OCI-LY1 (cell line): Measurements from ENCODE around the gene MED13L.
A peak's percentile ranks its signal among the peaks of the same experiment; 100 is the strongest.

Experiments used
- H2AFZ ChIP-seq: fragments of 200-600 bp; sonication (generic), shearing (Covaris generic); 2 replicates; pipeline ENCODE4 v1.6.0; 2014; ENCODE audit warnings: antibody characterized with exemption, mild to moderate bottlenecking, low read length
- H3F3A ChIP-seq: fragments of 200-600 bp; sonication (generic), shearing (Covaris generic); 2 replicates; pipeline ENCODE4 v1.6.0; 2014; ENCODE audit warnings: mild to moderate bottlenecking, antibody characterized with exemption, low read length, moderate library complexity; ENCODE audit not compliant: insufficient read depth
- H3K27ac ChIP-seq: fragments of 200-600 bp; sonication (generic); 2 replicates; pipeline ENCODE4 v1.5.1; 2014; ENCODE audit warnings: low read length, mixed run types, mild to moderate bottlenecking, low read depth; ENCODE audit not compliant: poor library complexity, severe bottlenecking
- H3K27me3 ChIP-seq: fragments of 200-600 bp; sonication (generic); 2 replicates; pipeline ENCODE4 v1.6.0; 2014; ENCODE audit warnings: antibody characterized with exemption, mild to moderate bottlenecking, low read length, moderate library complexity; ENCODE audit not compliant: insufficient read depth
- H3K36me3 ChIP-seq: fragments of 200-600 bp; sonication (generic); 2 replicates; pipeline ENCODE4 v1.6.1; 2014; ENCODE audit warnings: mild to moderate bottlenecking, antibody characterized with exemption, low read length, moderate library complexity, mixed read lengths; ENCODE audit not compliant: insufficient read depth
- H3K4me1 ChIP-seq: fragments of 200-600 bp; sonication (generic); 2 replicates; pipeline ENCODE4 v1.5.1; 2014; ENCODE audit warnings: mild to moderate bottlenecking, low read length, moderate library complexity; ENCODE audit not compliant: insufficient read depth, severe bottlenecking
- H3K4me2 ChIP-seq: fragments of 200-600 bp; sonication (generic), shearing (Covaris generic); 2 replicates; pipeline ENCODE4 v1.6.1; 2014; ENCODE audit warnings: low read length
- H3K4me3 ChIP-seq: fragments of 200-600 bp; sonication (generic); 2 replicates; pipeline ENCODE4 v1.5.1; 2014; ENCODE audit warnings: low read length, low read depth, mild to moderate bottlenecking, mixed read lengths; ENCODE audit not compliant: poor library complexity, severe bottlenecking
- H3K79me2 ChIP-seq: fragments of 200-600 bp; shearing (Covaris generic); 2 replicates; pipeline ENCODE4 v1.6.1; 2016; ENCODE audit warnings: mixed run types, low read length, mixed read lengths; ENCODE audit not compliant: insufficient read depth
- H3K9ac ChIP-seq: fragments of 200-600 bp; sonication (generic), shearing (Covaris generic); 2 replicates; pipeline ENCODE4 v1.6.1; 2014; ENCODE audit warnings: mild to moderate bottlenecking, low read length, mixed read lengths
- H3K9me2 ChIP-seq: fragments of 200-600 bp; sonication (generic), shearing (Covaris generic); 2 replicates; pipeline ENCODE4 v1.6.1; 2014; ENCODE audit warnings: low read depth, mild to moderate bottlenecking, low read length, mixed read lengths
- H3K9me3 ChIP-seq: fragments of 200-600 bp; shearing (Covaris generic); 2 replicates; pipeline ENCODE4 v1.6.1; 2014; ENCODE audit warnings: low read length, mixed read lengths
- H4K20me1 ChIP-seq: fragments of 200-600 bp; sonication (generic), shearing (Covaris generic); 2 replicates; pipeline ENCODE4 v1.6.0; 2016; ENCODE audit warnings: mild to moderate bottlenecking, low read length; ENCODE audit not compliant: insufficient read depth
- EZH2 ChIP-seq: fragments of 200-600 bp; sonication (generic), shearing (Covaris generic); IDR thresholded peaks from 2 replicates; pipeline ENCODE4 v1.8.0; 2017; ENCODE audit warnings: borderline replicate concordance, mixed run types, mild to moderate bottlenecking, antibody characterized with exemption, low read length, moderate library complexity, mixed read lengths
- TF ChIP-seq, protein P1 (sequence below): fragments of 200-600 bp; sonication (generic), shearing (Covaris generic); IDR thresholded peaks from 2 replicates; pipeline ENCODE4 v1.5.1; 2017; ENCODE audit warnings: mild to moderate bottlenecking, antibody characterized with exemption, low read length, moderate library complexity, mixed read lengths

Gene MED13L

DNA sequence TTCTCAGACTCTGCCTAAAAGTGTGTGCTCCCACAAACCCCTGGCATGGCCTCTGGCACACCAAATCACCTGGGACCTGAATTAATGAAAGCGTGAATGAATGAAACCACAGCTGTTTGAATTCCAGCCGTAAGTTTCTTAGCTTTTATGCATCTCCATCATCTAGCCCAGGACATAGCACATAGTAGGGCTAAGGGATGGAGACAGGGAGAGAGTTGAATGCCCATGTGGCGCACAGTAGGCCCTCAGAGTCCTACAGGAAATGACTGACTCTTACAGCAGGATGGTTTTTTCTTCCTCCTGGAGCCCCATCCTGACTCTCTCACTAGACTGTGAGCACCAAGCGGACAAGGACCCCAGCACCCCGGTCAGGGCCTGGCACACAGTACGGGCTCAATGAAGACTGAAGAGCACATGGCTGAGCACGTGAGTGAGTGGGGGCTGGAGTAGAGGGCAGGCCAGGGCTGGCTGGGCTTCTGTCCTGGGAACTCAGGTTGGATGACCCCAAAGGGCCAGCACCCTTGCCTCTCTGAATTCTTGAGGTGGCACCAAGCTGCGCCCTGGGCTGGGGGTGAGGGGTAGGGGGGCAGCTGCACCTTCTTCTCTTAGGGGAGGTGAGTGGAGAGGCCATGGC, 351.3 kb downstream of the MED13L start:
- Histone ChIP-seq H2AFZ (no peak overlapping the region), H3K4me3 (no peak overlapping the region)

DNA sequence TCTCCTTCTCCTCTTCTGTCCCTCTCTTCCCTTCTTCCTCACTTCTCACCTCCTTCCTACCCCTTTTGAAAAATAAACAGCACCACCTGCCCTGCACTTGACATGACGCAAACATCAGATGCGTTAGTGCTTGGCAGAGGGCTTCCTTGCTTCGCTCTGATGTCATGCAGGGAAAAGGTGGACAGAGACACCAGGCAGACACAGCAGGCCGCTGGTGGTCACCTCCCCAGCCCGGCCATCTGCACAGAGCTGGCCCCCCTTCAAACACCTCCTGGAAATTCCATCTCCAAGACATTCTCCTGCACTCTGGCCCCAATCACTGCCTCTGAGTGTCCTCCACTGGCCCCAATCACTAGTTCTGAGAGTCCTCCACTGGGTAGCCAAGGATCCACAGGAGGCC, 353.6 kb downstream of the MED13L start:
- H3K4me1 ChIP-seq: no peaks in the 10 kb centered on the region
- peaks cover 3% of the 10 kb centered on the region; the same call in 1 of the 2 replicates for H3K9me3 ChIP-seq
- H3K4me2 ChIP-seq: no peak overlapping the region
- no peak overlapping the region for H2AFZ ChIP-seq
- no peaks in the 10 kb centered on the region for H3F3A ChIP-seq
- no peak overlapping the region for H3K27ac ChIP-seq
- no peaks in the 10 kb centered on the region for H3K36me3 ChIP-seq
- H3K4me3 ChIP-seq: no peak overlapping the region
- no peaks in the 10 kb centered on the region for H3K27me3 ChIP-seq
- no peak overlapping the region for H3K9ac ChIP-seq
- no peaks in the 10 kb centered on the region for H3K9me2 ChIP-seq
- H3K79me2 ChIP-seq: no peaks in the 10 kb centered on the region
- no peak for TF ChIP-seq EZH2
- TF ChIP-seq, protein P1, sequence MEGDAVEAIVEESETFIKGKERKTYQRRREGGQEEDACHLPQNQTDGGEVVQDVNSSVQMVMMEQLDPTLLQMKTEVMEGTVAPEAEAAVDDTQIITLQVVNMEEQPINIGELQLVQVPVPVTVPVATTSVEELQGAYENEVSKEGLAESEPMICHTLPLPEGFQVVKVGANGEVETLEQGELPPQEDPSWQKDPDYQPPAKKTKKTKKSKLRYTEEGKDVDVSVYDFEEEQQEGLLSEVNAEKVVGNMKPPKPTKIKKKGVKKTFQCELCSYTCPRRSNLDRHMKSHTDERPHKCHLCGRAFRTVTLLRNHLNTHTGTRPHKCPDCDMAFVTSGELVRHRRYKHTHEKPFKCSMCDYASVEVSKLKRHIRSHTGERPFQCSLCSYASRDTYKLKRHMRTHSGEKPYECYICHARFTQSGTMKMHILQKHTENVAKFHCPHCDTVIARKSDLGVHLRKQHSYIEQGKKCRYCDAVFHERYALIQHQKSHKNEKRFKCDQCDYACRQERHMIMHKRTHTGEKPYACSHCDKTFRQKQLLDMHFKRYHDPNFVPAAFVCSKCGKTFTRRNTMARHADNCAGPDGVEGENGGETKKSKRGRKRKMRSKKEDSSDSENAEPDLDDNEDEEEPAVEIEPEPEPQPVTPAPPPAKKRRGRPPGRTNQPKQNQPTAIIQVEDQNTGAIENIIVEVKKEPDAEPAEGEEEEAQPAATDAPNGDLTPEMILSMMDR: no peak
- no peaks in the 10 kb centered on the region for H4K20me1 ChIP-seq

More for the DNA sequence above, 351.3 kb downstream of the MED13L start:
- H3K79me2 ChIP-seq: no peaks in the 10 kb centered on the region
- no peaks in the 10 kb centered on the region for H4K20me1 ChIP-seq
- no peaks in the 10 kb centered on the region for H3F3A ChIP-seq
- TF ChIP-seq EZH2: no peak
- TF ChIP-seq, protein P1: no peak
- no peaks in the 10 kb centered on the region for H3K9me2 ChIP-seq
- no peaks in the 10 kb centered on the region for H3K27me3 ChIP-seq
- H3K4me2 ChIP-seq: no peak overlapping the region
- H3K4me1 ChIP-seq: no peaks in the 10 kb centered on the region
- H3K9me3 ChIP-seq: peaks cover 3% of the 10 kb centered on the region; the same call in 1 of the 2 replicates
- no peak overlapping the region for H3K27ac ChIP-seq
- H3K9ac ChIP-seq: no peak overlapping the region
- H3K36me3 ChIP-seq: no peaks in the 10 kb centered on the region

DNA sequence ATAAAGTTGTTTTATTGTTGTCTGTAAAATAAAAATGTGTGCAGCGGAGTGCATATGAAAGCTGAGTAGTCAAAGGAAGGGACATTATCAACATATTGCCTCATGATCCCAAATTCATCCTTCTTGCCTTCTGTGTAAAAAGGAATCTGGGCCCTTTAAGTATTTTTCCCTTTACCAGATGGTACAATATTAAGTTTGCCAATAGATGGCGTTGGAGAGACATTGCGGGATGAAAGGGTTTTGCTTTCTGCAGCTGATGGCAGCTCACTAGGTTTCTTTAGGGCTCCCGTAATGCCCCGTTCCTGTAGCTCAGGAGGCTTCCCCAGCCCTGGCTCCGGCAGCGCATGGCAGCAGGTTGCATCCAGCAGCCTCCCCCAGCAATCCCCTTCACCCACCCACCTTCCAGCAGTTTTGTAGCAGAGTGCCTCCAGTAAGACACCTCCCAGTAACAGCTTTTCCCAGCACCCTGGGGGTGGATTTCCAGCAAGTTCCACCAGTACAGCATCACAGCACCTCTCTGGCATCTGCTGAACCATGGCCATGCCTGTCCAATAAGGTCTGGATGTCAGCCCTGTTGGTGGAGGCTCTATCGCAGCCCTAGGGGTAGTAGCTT, 354.4 kb downstream of the MED13L start:
- Histone ChIP-seq H4K20me1 (no peaks in the 10 kb centered on the region), H3F3A (no peaks in the 10 kb centered on the region), H3K9me3 (peaks cover 3% of the 10 kb centered on the region; the same call in 1 of the 2 replicates), H3K4me3 (no peak overlapping the region), H3K9ac (no peak overlapping the region), H3K79me2 (no peaks in the 10 kb centered on the region), H3K27ac (no peak overlapping the region), H3K4me1 (no peaks in the 10 kb centered on the region), H3K4me2 (no peak overlapping the region), H3K27me3 (no peaks in the 10 kb centered on the region), H3K36me3 (no peaks in the 10 kb centered on the region), H2AFZ (no peak overlapping the region), H3K9me2 (no peaks in the 10 kb centered on the region)
- TF ChIP-seq EZH2: no peak
- TF ChIP-seq, protein P1: peak; percentile 47; the same call in 1 of the 2 replicates
